HepG2 (cell line): ENCODE results near the gene GPLD1. TPM values are rescaled to one million over a fixed set of nuclear protein-coding genes. Genes with fewer than 3 reads are reported as not detected.

Source experiments
- ATAC-seq: fragments of 200-7000 bp; cut with Tn5 transposase; 3 replicates; pipeline ENCODE4 v1.9.1; 2020; ENCODE audit warnings: mild to moderate bottlenecking, moderate library complexity
- BruUV-seq: library from RNA; stranded (reverse); fragments of 400-500 nt; replicated peaks from 2 replicates; lab custom pipeline; 2021; lab: Mats Ljungman, UMichigan
- CTCF ChIA-PET: fragments of 300-600 bp; formaldehyde crosslinking; extraction: SDS; loops from one replicate; lab custom pipeline; 2021; ENCODE audit warnings: low total read pairs, inconsistent platforms, low intra/inter-chr PET ratio; lab: Yijun Ruan, JAX
- POLR2A ChIA-PET: fragments of 350-600 bp; sonication (Branson Sonifier 250); formaldehyde crosslinking; loops from one replicate; lab custom pipeline; 2020; ENCODE audit warnings: antibody characterized with exemption, inconsistent platforms; lab: Yijun Ruan, JAX
- DNase-seq: peaks from one replicate; pipeline ENCODE4 v3.0.0-alpha.2; 2015; ENCODE audit warnings: low spot score
- FAIRE-seq: peaks from 3 replicates; lab custom pipeline; 2011; peaks lifted over from hg19 to GRCh38; lab: Jason Lieb, UNC
- H2AFZ ChIP-seq: one replicate; pipeline ENCODE4 v1.6.1; 2011; ENCODE audit warnings: low read length, inconsistent platforms
- H3K27ac ChIP-seq: fragments of 300-600 bp; 3 replicates; pipeline ENCODE4 v1.8.0; 2011; ENCODE audit warnings: mixed run types, mild to moderate bottlenecking, mixed read lengths, low read length, inconsistent platforms; ENCODE audit not compliant: insufficient read depth; ENCODE audit errors: extremely low read length
- H3K27me3 ChIP-seq, 2 experiments: fragments of 200-600 bp in 1 of 2; 2 replicates in 1 of 2; 3 replicates in 1 of 2; pipeline versions ENCODE4 v1.6.0 to v1.8.0; 2011; ENCODE audit warnings: low read length in 2 of 2, mild to moderate bottlenecking in 2 of 2, moderate library complexity in 2 of 2, inconsistent platforms in 1 of 2; ENCODE audit not compliant: insufficient read depth in 2 of 2, control insufficient read depth in 1 of 2
- H3K36me3 ChIP-seq, 2 experiments: fragments of 200-600 bp in 1 of 2; replicated peaks in 1 of 2; 2 replicates in 1 of 2; 3 replicates in 1 of 2; pipeline versions ENCODE4 v1.5.1 to v1.8.0; 2011; ENCODE audit warnings: low read length in 2 of 2, inconsistent platforms in 1 of 2; ENCODE audit not compliant: insufficient read depth in 2 of 2, control insufficient read depth in 1 of 2
- H3K4me1 ChIP-seq: 2 replicates; pipeline ENCODE4 v1.5.1; 2012; ENCODE audit warnings: low read length, inconsistent platforms; ENCODE audit not compliant: insufficient read depth
- H3K4me2 ChIP-seq: 2 replicates; pipeline ENCODE4 v1.6.0; 2011; ENCODE audit warnings: low read depth, low read length, inconsistent platforms
- H3K4me3 ChIP-seq, 3 experiments: fragments of 200-600 bp in 1 of 3; sonication (generic), shearing (Covaris generic) in 1 of 3; replicated peaks in 1 of 3; 2 replicates each; pipeline ENCODE4 v1.5.1; 2011 to 2016; ENCODE audit warnings: low read length in 3 of 3, inconsistent platforms in 2 of 3, low read depth in 2 of 3, mild to moderate bottlenecking in 2 of 3, control low read depth in 1 of 3, mixed read lengths in 1 of 3; ENCODE audit not compliant: insufficient read depth in 1 of 3
- H3K79me2 ChIP-seq: one replicate; pipeline ENCODE4 v1.6.1; 2011; ENCODE audit warnings: low read length, inconsistent platforms; ENCODE audit not compliant: insufficient read depth
- H3K9ac ChIP-seq: 2 replicates; pipeline ENCODE4 v1.6.0; 2011; ENCODE audit warnings: mild to moderate bottlenecking, low read depth, low read length, inconsistent platforms; ENCODE audit not compliant: insufficient read depth
- H3K9me3 ChIP-seq: 2 replicates; pipeline ENCODE4 v1.5.1; 2012; ENCODE audit warnings: mild to moderate bottlenecking, low read length
- H4K20me1 ChIP-seq: 2 replicates; pipeline ENCODE4 v1.6.0; 2011; ENCODE audit warnings: inconsistent platforms, mild to moderate bottlenecking, low read length, moderate library complexity; ENCODE audit not compliant: insufficient read depth
- ATF5 ChIP-seq: sonication (generic); formaldehyde crosslinking; IDR thresholded peaks from 2 replicates; pipeline ENCODE4 v1.4.0; 2020; ENCODE audit warnings: mild to moderate bottlenecking, low read depth, missing genetic modification reagents
- CBFB ChIP-seq: sonication (generic); formaldehyde crosslinking; IDR thresholded peaks from 2 replicates; pipeline ENCODE4 v1.4.0; 2020; ENCODE audit warnings: missing genetic modification reagents
- CREM ChIP-seq, 2 experiments: sonication (generic) in 1 of 2; formaldehyde crosslinking in 1 of 2; IDR thresholded peaks; 2 replicates each; pipeline versions ENCODE4 v1.4.0 to v1.6.1; 2016 to 2020; ENCODE audit warnings: antibody characterized with exemption in 1 of 2, mild to moderate bottlenecking in 1 of 2, missing genetic modification reagents in 1 of 2
- KDM2A ChIP-seq: sonication (generic); formaldehyde crosslinking; IDR thresholded peaks from 2 replicates; pipeline ENCODE4 v1.4.0; 2020; ENCODE audit warnings: low read depth, missing genetic modification reagents, borderline replicate concordance
- NR2F6 ChIP-seq, 2 experiments: IDR thresholded peaks; 2 replicates each; pipeline ENCODE4 v1.6.1; 2016; ENCODE audit warnings: antibody characterized with exemption in 1 of 2, mild to moderate bottlenecking in 1 of 2
- PITX1 ChIP-seq: sonication (generic); formaldehyde crosslinking; IDR thresholded peaks from 2 replicates; pipeline ENCODE4 v1.5.1; 2020; ENCODE audit warnings: mild to moderate bottlenecking, missing genetic modification reagents
- USF2 ChIP-seq, 2 experiments: sonication (generic) in 1 of 2; formaldehyde crosslinking in 1 of 2; IDR thresholded peaks; 2 replicates each; pipeline versions ENCODE4 v1.5.1 to v1.6.1; 2011 to 2020; ENCODE audit warnings: borderline replicate concordance in 1 of 2, low read depth in 1 of 2, low read length in 1 of 2, mild to moderate bottlenecking in 1 of 2, missing genetic modification reagents in 1 of 2, moderate library complexity in 1 of 2
- YEATS4 ChIP-seq: sonication (generic); formaldehyde crosslinking; IDR thresholded peaks from 2 replicates; pipeline ENCODE4 v1.4.0; 2020; ENCODE audit warnings: missing genetic modification reagents, borderline replicate concordance
- ZNF124 ChIP-seq: sonication (generic); formaldehyde crosslinking; IDR thresholded peaks from 2 replicates; pipeline ENCODE4 v1.4.0; 2020; ENCODE audit warnings: missing genetic modification reagents
- ZNF256 ChIP-seq: sonication (generic); formaldehyde crosslinking; conservative IDR thresholded peaks from 2 replicates; pipeline ENCODE4 v1.4.0; 2020; ENCODE audit warnings: missing genetic modification reagents
- ZNF557 ChIP-seq: sonication (generic); formaldehyde crosslinking; IDR thresholded peaks from 2 replicates; pipeline ENCODE4 v1.4.0; 2020; ENCODE audit warnings: missing genetic modification reagents
- ZNF639 ChIP-seq: conservative IDR thresholded peaks from 2 replicates; pipeline ENCODE4 v1.6.1; 2018; ENCODE audit warnings: missing genetic modification reagents
- ZNF660 ChIP-seq: sonication (generic); formaldehyde crosslinking; IDR thresholded peaks from 2 replicates; pipeline ENCODE4 v1.5.1; 2020; ENCODE audit warnings: mild to moderate bottlenecking, low read depth, missing genetic modification reagents, borderline replicate concordance
- ZNF720 ChIP-seq: sonication (generic); formaldehyde crosslinking; IDR thresholded peaks from 2 replicates; pipeline ENCODE4 v1.4.0; 2020; ENCODE audit warnings: missing genetic modification reagents
- WGBS: methylation state at CpG from one replicate; pipeline ENCODE4 v1.1.6; 2017; ENCODE audit warnings: low lambda C conversion rate; 5-methylcytosine and 5-hydroxymethylcytosine counted together
- in situ Hi-C: cut with HindIII; loops from 2 replicates; pipeline ENCODE4 v1.10.0; 2017; ENCODE audit warnings: low pct_unique_long_range_greater_than_20kb; ENCODE audit not compliant: extremely low pct_ligation_motif_present
- intact Hi-C: fragments of 100-400 bp; cut with micrococcal nuclease; formaldehyde crosslinking; loops from one replicate; pipeline ENCODE4 v1.10.0; 2022; ENCODE audit not compliant: unreplicated experiment
- polyA plus RNA-seq, 8 experiments: library from polyadenylated mRNA; depleted of rRNA in 3 of 8; stranded (reverse) in 7 of 8; unstranded in 1 of 8; fragments of >200 nt; fragmentation: Illumina TruSeq in 4 of 8; extraction: Trizol in 4 of 8; gene quantifications; 2 replicates each; pipeline versions ENCODE4 v1.2.1 to v1.2.3, GENCODE V29; 2011 to 2016; ENCODE audit warnings: low read depth in 4 of 8, missing spikeins in 1 of 8, mixed read lengths in 1 of 8; ENCODE audit not compliant: insufficient read depth in 1 of 8
- total RNA-seq, 5 experiments: library from RNA; depleted of rRNA; stranded (reverse); fragments of >200 nt; fragmentation: Illumina TruSeq; extraction: Trizol; gene quantifications; 2 replicates each; pipeline ENCODE4 v1.2.3, GENCODE V29; 2016; ENCODE audit warnings: low read depth in 1 of 5

The GPLD1 gene
- total and polyA plus RNA-seq, 2 of the 13 experiments (the other 11 are each of a cell fraction or from before 2014, with no cell fraction given): 6.2 to 7.6 TPM

GRCh38 chr6:24537082-24537699 lies 47.8 kb upstream of the GPLD1 start:
- TF ChIP-seq YEATS4 (CRISPR knock-in tag) (no peak), ZNF720 (CRISPR knock-in tag) (no peak), CREM (IDR thresholded peaks at IDR 0.05) (no peak), CREM (CRISPR knock-in tag; IDR thresholded peaks at IDR 0.05) (0 out of 2 replicates have a peak, but pooled peaks have one; percentile 12), ZNF639 (CRISPR knock-in tag) (no peak)
- Histone ChIP-seq H3K79me2 (no peaks in the 10 kb centered on the region), H3K36me3 (peaks cover 8 to 28% of the 10 kb centered on the region in 2 experiments), H3K27ac (no peak overlapping the region), H3K4me2 (no peak overlapping the region), H3K9me3 (no peaks in the 10 kb centered on the region), H3K4me1 (no peaks in the 10 kb centered on the region), H3K9ac (no peak overlapping the region), H2AFZ (no peak overlapping the region), H4K20me1 (no peaks in the 10 kb centered on the region), H3K4me3 (no peak overlapping the region), H3K27me3 (no peaks in the 10 kb centered on the region)
- POLR2A ChIA-PET: no interaction called here
- 94% methylated on average over 8 of the region's 8 CpGs for WGBS
- CTCF ChIA-PET: no interaction called here
- FAIRE-seq (no peak), DNase-seq (no peak), ATAC-seq (no peak)
- BruUV-seq: no TSS peak
- intact Hi-C loops: no loop called here
- in situ Hi-C loops: no loop called here

GRCh38 chr6:24536466-24536865 lies 47.1 kb upstream of the GPLD1 start:
- intact Hi-C loops (no loop called here), in situ Hi-C loops (no loop called here)
- WGBS: 93% methylated on average over 4 of the region's 4 CpGs
- TSS peak; percentile 37 for BruUV-seq
- Histone ChIP-seq H3K27me3 (no peaks in the 10 kb centered on the region), H3K9ac (no peak overlapping the region), H3K79me2 (no peaks in the 10 kb centered on the region), H2AFZ (no peak overlapping the region), H3K36me3 (peaks cover 8 to 33% of the 10 kb centered on the region in 2 experiments), H4K20me1 (no peaks in the 10 kb centered on the region), H3K4me2 (no peak overlapping the region), H3K27ac (no peak overlapping the region), H3K4me3 (no peak overlapping the region), H3K4me1 (no peaks in the 10 kb centered on the region), H3K9me3 (no peaks in the 10 kb centered on the region)
- DNase-seq (no peak), ATAC-seq (no peak), FAIRE-seq (no peak)
- POLR2A ChIA-PET: no interaction called here
- CTCF ChIA-PET: no interaction called here
- TF ChIP-seq KDM2A (CRISPR knock-in tag): no peak
- no peak for TF ChIP-seq NR2F6 (IDR thresholded peaks at IDR 0.05)
- TF ChIP-seq NR2F6 (CRISPR knock-in tag; IDR thresholded peaks at IDR 0.05): no peak
- TF ChIP-seq USF2 (IDR thresholded peaks at IDR 0.05; ENCODE audit: low read depth, low read length): no peak
- TF ChIP-seq USF2 (CRISPR knock-in tag; IDR thresholded peaks at IDR 0.05; ENCODE audit: borderline replicate concordance): no peak
- TF ChIP-seq PITX1: no peak
- TF ChIP-seq ZNF557 (CRISPR knock-in tag): no peak
- no peak for TF ChIP-seq ZNF660 (CRISPR knock-in tag)
- TF ChIP-seq CBFB (CRISPR knock-in tag): no peak
- TF ChIP-seq ZNF124 (CRISPR knock-in tag): no peak
- TF ChIP-seq ZNF256 (CRISPR knock-in tag): no peak
- no peak for TF ChIP-seq ATF5 (CRISPR knock-in tag)
